HepG2 (cell line): ENCODE measurements around the gene CDH13.

Experiments used
- ELF4 ChIP-seq: sonication (generic); formaldehyde crosslinking; IDR thresholded peaks from 2 replicates; pipeline ENCODE4 v1.5.0; 2020; ENCODE audit warnings: missing genetic modification reagents, mild to moderate bottlenecking, moderate library complexity, borderline replicate concordance
- GMEB1 ChIP-seq: sonication (generic); formaldehyde crosslinking; IDR thresholded peaks from 2 replicates; pipeline ENCODE4 v1.5.1; 2020; ENCODE audit warnings: missing genetic modification reagents, mild to moderate bottlenecking, borderline replicate concordance
- PREB ChIP-seq: sonication (generic); formaldehyde crosslinking; IDR thresholded peaks from 2 replicates; pipeline ENCODE4 v1.4.0; 2020; ENCODE audit warnings: missing genetic modification reagents
- RXRA ChIP-seq: sonication (generic); formaldehyde crosslinking; IDR thresholded peaks from 2 replicates; pipeline ENCODE4 v1.5.1; 2020; ENCODE audit warnings: missing genetic modification reagents
- ZNF251 ChIP-seq: sonication (generic); formaldehyde crosslinking; IDR thresholded peaks from 2 replicates; pipeline ENCODE4 v1.9.0; 2021; ENCODE audit warnings: mild to moderate bottlenecking, missing genetic modification reagents
- ZNF354B ChIP-seq: sonication (generic); formaldehyde crosslinking; IDR thresholded peaks from 2 replicates; pipeline ENCODE4 v1.8.0; 2022; ENCODE audit warnings: mild to moderate bottlenecking, missing genetic modification reagents

DNA sequence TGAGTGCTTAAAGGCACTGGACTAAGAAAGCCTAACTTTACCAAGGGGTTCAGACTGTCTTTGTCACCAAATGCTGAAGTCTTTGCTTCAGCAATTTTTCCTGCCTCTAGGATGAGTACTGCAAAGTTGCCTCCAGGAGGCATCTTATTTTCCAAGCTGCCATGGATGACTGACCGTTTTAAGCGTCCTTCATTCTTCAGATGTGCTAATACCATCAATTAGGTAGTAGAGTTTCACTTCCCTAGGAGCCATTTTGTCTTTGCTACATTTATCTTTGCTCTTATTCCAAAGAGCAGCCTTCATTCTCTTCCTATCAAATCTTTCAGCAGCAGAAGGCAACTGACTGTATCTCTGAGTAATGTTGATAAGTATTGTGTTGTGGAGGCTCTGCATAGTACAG lies 440.1 kb downstream of the CDH13 start:
- TF ChIP-seq ZNF251, result no peak
- no peak for TF ChIP-seq RXRA (CRISPR knock-in tag)
- no peak for TF ChIP-seq GMEB1
- no peak for TF ChIP-seq ZNF354B (CRISPR knock-in tag)
- TF ChIP-seq PREB (CRISPR knock-in tag), result no peak
- TF ChIP-seq ELF4 (CRISPR knock-in tag), result no peak
